T-cell (primary cell): ENCODE measurements around the gene AGTRAP. TPM values are rescaled to one million over a fixed set of nuclear protein-coding genes. Genes with fewer than 3 reads are reported as not detected.

Source experiments
- ATAC-seq, 4 experiments: fragments of 200-7000 bp in 3 of 4; fragments of 150-1000 bp in 1 of 4; cut with Tn5 transposase; replicated peaks in 1 of 4; 1 replicate in 3 of 4; 2 replicates in 1 of 4; pipeline ENCODE4 v1.10.0; 2021; ENCODE audit warnings: moderate library complexity in 3 of 4, mild to moderate bottlenecking in 2 of 4, moderate number of reproducible peaks in 1 of 4
- CTCF ChIA-PET, 2 donors: fragments of 300-600 bp; sonication (Branson Sonifier 250); formaldehyde crosslinking; loops; one replicate each; lab custom pipeline; 2022; ENCODE audit warnings: antibody characterized with exemption in 2 of 2; lab: Charles Lee
- POLR2A ChIA-PET, 2 donors: fragments of 300-600 bp; sonication (Branson Sonifier 250); formaldehyde crosslinking; loops; one replicate each; lab custom pipeline; 2022; ENCODE audit warnings: antibody characterized with exemption in 2 of 2; lab: Charles Lee
- DNase-seq, 35 experiments: peaks; one replicate each; pipeline versions ENCODE4 v3.0.0 to v3.0.0-alpha.2; 2013 to 2023
- H3K27ac ChIP-seq: one replicate; pipeline ENCODE4 v1.5.1; 2013; ENCODE audit warnings: low read length
- H3K27me3 ChIP-seq, 2 experiments: replicated peaks in 1 of 2; 1 replicate in 1 of 2; 2 replicates in 1 of 2; pipeline versions ENCODE4 v1.6.1 to v1.7.0; 2013; ENCODE audit warnings: low read length in 1 of 2, mixed read lengths in 1 of 2; ENCODE audit not compliant: control insufficient read depth in 2 of 2, insufficient read depth in 2 of 2; ENCODE audit errors: extremely low read depth in 1 of 2
- H3K36me3 ChIP-seq, 2 donors: 1 replicate in 1 of 2; 2 replicates in 1 of 2; pipeline versions ENCODE4 v1.6.1 to v1.7.0; 2013; ENCODE audit warnings: low read length in 1 of 2; ENCODE audit not compliant: control insufficient read depth in 2 of 2, insufficient read depth in 1 of 2; ENCODE audit errors: extremely low read depth in 1 of 2
- H3K4me1 ChIP-seq, 2 experiments: 1 replicate in 1 of 2; 2 replicates in 1 of 2; pipeline versions ENCODE4 v1.6.1 to v1.7.0; 2013; ENCODE audit warnings: low read length in 2 of 2, mixed read lengths in 1 of 2; ENCODE audit not compliant: insufficient read depth in 2 of 2, control insufficient read depth in 1 of 2; ENCODE audit errors: extremely low read depth in 1 of 2
- H3K4me3 ChIP-seq, 2 donors: 1 replicate in 1 of 2; 2 replicates in 1 of 2; pipeline versions ENCODE4 v1.5.1 to v1.7.0; 2013; ENCODE audit warnings: mild to moderate bottlenecking in 2 of 2, low read length in 1 of 2, moderate library complexity in 1 of 2; ENCODE audit not compliant: control insufficient read depth in 1 of 2; ENCODE audit errors: extremely low read depth in 1 of 2
- H3K9me3 ChIP-seq: 2 replicates; pipeline ENCODE4 v1.7.0; 2013
- H3K27ac Mint-ChIP-seq, 2 donors: one replicate each; pipeline ENCODE4 v1.8.0; 2020 to 2021; ENCODE audit warnings: mild to moderate bottlenecking in 2 of 2, mixed read lengths in 2 of 2
- H3K27me3 Mint-ChIP-seq, 2 donors: one replicate each; pipeline ENCODE4 v1.8.0; 2021 to 2022; ENCODE audit warnings: mixed read lengths in 2 of 2
- H3K36me3 Mint-ChIP-seq: one replicate; pipeline ENCODE4 v1.8.0; 2021; ENCODE audit warnings: mixed read lengths
- H3K4me1 Mint-ChIP-seq, 3 donors: one replicate each; pipeline ENCODE4 v1.8.0; 2020 to 2022; ENCODE audit warnings: mixed read lengths in 3 of 3, mild to moderate bottlenecking in 1 of 3
- H3K4me3 Mint-ChIP-seq, 3 donors: one replicate each; pipeline ENCODE4 v1.8.0; 2020 to 2022; ENCODE audit warnings: mild to moderate bottlenecking in 3 of 3, mixed read lengths in 3 of 3, moderate library complexity in 3 of 3
- H3K9me3 Mint-ChIP-seq, 3 donors: one replicate each; pipeline ENCODE4 v1.8.0; 2020 to 2022; ENCODE audit warnings: mixed read lengths in 3 of 3
- WGBS: methylation state at CpG from one replicate; pipeline ENCODE4 v1.1.5; 2013; ENCODE audit warnings: missing lambda C conversion rate; ENCODE audit not compliant: insufficient coverage; 5-methylcytosine and 5-hydroxymethylcytosine counted together
- total RNA-seq, 35 experiments: library from RNA in 6 of 35; stranded (reverse) in 6 of 35; fragments of 120-200 nt in 1 of 35; gene quantifications; one replicate each; pipeline versions ENCODE4 v1.2.1 to v1.2.4 and lab custom pipeline; 2013 to 2026

AGTRAP gene
- total RNA-seq, 5 donors from 2014 or later (not counting 1 experiment from before 2014, with no cell fraction given), result 15.8 to 30.4 (median 19.5) TPM

- Histone ChIP-seq H3K4me3 (no peak overlapping the region), H3K36me3 (no peaks in the 10 kb centered on the region), H3K4me1 (peaks cover 26 to 75% of the 10 kb centered on the region in 2 experiments), H3K27ac (no peak overlapping the region), H3K27me3 (no peaks in the 10 kb centered on the region), H3K9me3 (no peaks in the 10 kb centered on the region)
- Mint-ChIP-seq H3K4me3 (peak overlapping the region in 1 of 3 donors; percentile 93), H3K4me1 (peaks cover 68 to 76% (median 69%) of the 10 kb centered on the region in 3 donors), H3K9me3 (no peaks in the 10 kb centered on the region), H3K36me3 (no peaks in the 10 kb centered on the region), H3K27ac (peak overlapping the region; percentile 38 to 68), H3K27me3 (no peaks in the 10 kb centered on the region)
- ChIA-PET POLR2A (no interaction called here), CTCF (interaction anchor here in 1 of 2 donors (0.5 to 0.6 kb wide), 2 partner anchors 93 to 1229 kb away, joined by 3 to 6 read pairs; no protein-coding TSS in a partner anchor)
- ATAC-seq (no peak), DNase-seq (no peak)
- no CpG with 5 or more reads among the region's 2 CpGs for WGBS
These were observed 2.2 kb downstream of the AGTRAP start for GRCh38 chr1:11738096-11738495.

DNA sequence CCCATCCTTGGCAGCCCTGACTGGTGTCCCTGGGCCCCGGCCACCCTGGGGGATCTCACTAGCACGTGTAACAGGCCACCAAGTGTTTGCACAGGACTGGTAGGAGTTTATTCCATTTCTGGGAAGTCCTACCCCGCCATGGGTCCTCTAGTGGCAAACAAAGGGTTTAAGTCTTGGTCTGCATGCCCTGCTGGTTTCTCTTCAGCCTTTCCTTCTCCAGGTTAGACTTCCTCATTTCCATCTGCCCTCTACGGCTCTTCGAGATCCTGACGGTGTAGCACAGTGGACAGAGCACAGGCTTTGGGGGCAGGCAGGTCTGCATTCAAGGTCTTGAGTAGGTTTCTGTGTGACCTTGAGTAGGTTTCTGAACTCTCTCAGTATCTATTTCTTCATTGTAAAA is 2.8 kb downstream of the AGTRAP start:
- Histone ChIP-seq H3K4me1 (peaks cover 25 to 75% of the 10 kb centered on the region in 2 experiments), H3K27me3 (no peaks in the 10 kb centered on the region), H3K27ac (no peak overlapping the region), H3K9me3 (no peaks in the 10 kb centered on the region), H3K36me3 (no peaks in the 10 kb centered on the region), H3K4me3 (no peak overlapping the region)
- H3K27me3 Mint-ChIP-seq, result no peaks in the 10 kb centered on the region
- H3K36me3 Mint-ChIP-seq, result no peaks in the 10 kb centered on the region
- peaks cover 65 to 77% (median 66%) of the 10 kb centered on the region in 3 donors for H3K4me1 Mint-ChIP-seq
- 100% methylated on average over 3 of the region's 6 CpGs for WGBS
- POLR2A ChIA-PET, result no interaction called here
- CTCF ChIA-PET, result interaction anchor here in 1 of 2 donors (0.8 kb wide), 1 partner anchor 291 kb away, joined by 3 read pairs; no protein-coding TSS in a partner anchor
- DNase-seq, result no peak
- ATAC-seq, result no peak
- no peaks in the 10 kb centered on the region for H3K9me3 Mint-ChIP-seq
- peak overlapping the region; percentile 27 to 44 for H3K27ac Mint-ChIP-seq
- peak overlapping the region in 1 of 3 donors; percentile 93 for H3K4me3 Mint-ChIP-seq

- Histone ChIP-seq H3K36me3 (peaks cover 0 to 3% of the 10 kb centered on the region in 2 donors), H3K4me1 (peaks cover 25 to 74% of the 10 kb centered on the region in 2 experiments), H3K27ac (no peak overlapping the region), H3K27me3 (no peaks in the 10 kb centered on the region), H3K4me3 (peak overlapping the region in 1 of 2 donors; percentile 0), H3K9me3 (no peaks in the 10 kb centered on the region)
- 39% methylated on average over 8 of the region's 15 CpGs for WGBS
- ChIA-PET POLR2A (no interaction called here), CTCF (interaction anchor here in 1 of 2 donors (0.6 to 1.4 kb wide), 2 partner anchors 91 to 684 kb away, joined by 3 to 4 read pairs; no protein-coding TSS in a partner anchor)
- peak overlapping the region; percentile 31 to 61 (median 39) for H3K4me3 Mint-ChIP-seq
- DNase-seq, result peak in 10 of 35 experiments; percentile 13 to 45 (median 23)
- peak overlapping the region; percentile 31 to 71 for H3K27ac Mint-ChIP-seq
- peaks cover 62 to 74% (median 64%) of the 10 kb centered on the region in 3 donors for H3K4me1 Mint-ChIP-seq
- H3K36me3 Mint-ChIP-seq, result no peaks in the 10 kb centered on the region
- H3K27me3 Mint-ChIP-seq, result no peaks in the 10 kb centered on the region
- H3K9me3 Mint-ChIP-seq, result no peaks in the 10 kb centered on the region
- ATAC-seq, result peak in 2 of 4 experiments; percentile 35
These were observed 4.6 kb downstream of the AGTRAP start for GRCh38 chr1:11740258-11741192.

GRCh38 chr1:11741482-11741881 is 5.5 kb downstream of the AGTRAP start:
- H3K27me3 Mint-ChIP-seq, result no peaks in the 10 kb centered on the region
- H3K36me3 Mint-ChIP-seq, result peaks cover 9% of the 10 kb centered on the region
- peaks cover 59 to 74% (median 63%) of the 10 kb centered on the region in 3 donors for H3K4me1 Mint-ChIP-seq
- ChIA-PET POLR2A (no interaction called here), CTCF (interaction anchor here in 1 of 2 donors (1.4 kb wide), 1 partner anchor 92 kb away, joined by 3 read pairs; no protein-coding TSS in a partner anchor)
- no peak overlapping the region for H3K4me3 ChIP-seq
- DNase-seq (no peak), ATAC-seq (no peak)
- H3K27ac ChIP-seq, result no peak overlapping the region
- H3K9me3 ChIP-seq, result no peaks in the 10 kb centered on the region
- WGBS, result 100% methylated on average over 1 of the region's 4 CpGs
- peaks cover 22 to 69% of the 10 kb centered on the region in 2 experiments for H3K4me1 ChIP-seq
- H3K36me3 ChIP-seq, result peaks cover 6 to 8% of the 10 kb centered on the region in 2 donors
- no peak overlapping the region for H3K27ac Mint-ChIP-seq
- H3K4me3 Mint-ChIP-seq, result peak overlapping the region in 1 of 3 donors; percentile 61
- no peaks in the 10 kb centered on the region for H3K9me3 Mint-ChIP-seq
- H3K27me3 ChIP-seq, result no peaks in the 10 kb centered on the region

GRCh38 chr1:11741919-11742558 is 6.1 kb downstream of the AGTRAP start:
- Mint-ChIP-seq H3K27me3 (no peaks in the 10 kb centered on the region), H3K36me3 (peaks cover 15% of the 10 kb centered on the region), H3K27ac (peak overlapping the region in 1 of 2 donors; percentile 55), H3K4me1 (peaks cover 58 to 69% (median 62%) of the 10 kb centered on the region in 3 donors), H3K9me3 (no peaks in the 10 kb centered on the region), H3K4me3 (peak overlapping the region in 1 of 3 donors; percentile 61)
- Histone ChIP-seq H3K27me3 (no peaks in the 10 kb centered on the region), H3K4me1 (peaks cover 18 to 64% of the 10 kb centered on the region in 2 experiments), H3K9me3 (no peaks in the 10 kb centered on the region), H3K4me3 (no peak overlapping the region), H3K27ac (no peak overlapping the region), H3K36me3 (peaks cover 6 to 13% of the 10 kb centered on the region in 2 donors)
- CTCF ChIA-PET, result no interaction called here
- ATAC-seq, result no peak
- 100% methylated on average over 2 of the region's 5 CpGs for WGBS
- no peak for DNase-seq
- POLR2A ChIA-PET, result no interaction called here

DNA sequence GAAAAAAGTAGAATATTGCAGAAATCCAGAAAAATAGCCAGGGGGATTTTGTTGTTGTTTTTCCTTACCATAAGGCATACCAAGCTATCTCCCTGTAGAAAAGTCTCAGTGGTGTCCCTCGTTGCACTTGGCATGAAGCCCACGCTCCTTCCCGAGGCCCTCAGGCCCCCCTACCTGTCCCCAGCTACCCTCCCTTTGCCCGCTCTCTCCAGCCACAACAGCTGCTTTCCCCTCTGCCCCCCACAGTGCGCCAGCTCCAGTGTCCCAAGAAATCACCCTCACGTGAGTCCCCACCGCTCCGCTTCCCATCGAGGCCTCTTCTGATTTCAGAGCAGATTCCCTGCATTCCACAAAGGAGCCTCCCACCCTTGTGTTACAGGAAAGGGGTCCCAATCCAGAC is 8.4 kb downstream of the AGTRAP start:
- no peak overlapping the region for H3K27ac Mint-ChIP-seq
- no peaks in the 10 kb centered on the region for H3K27me3 Mint-ChIP-seq
- H3K9me3 Mint-ChIP-seq, result no peaks in the 10 kb centered on the region
- H3K4me1 Mint-ChIP-seq, result peaks cover 41 to 53% (median 46%) of the 10 kb centered on the region in 3 donors
- ATAC-seq, result no peak
- DNase-seq, result no peak
- peaks cover 19% of the 10 kb centered on the region for H3K36me3 Mint-ChIP-seq
- H3K4me3 ChIP-seq, result no peak overlapping the region
- H3K36me3 ChIP-seq, result peaks cover 12 to 34% of the 10 kb centered on the region in 2 donors
- ChIA-PET POLR2A (no interaction called here), CTCF (interaction anchor here in 1 of 2 donors (0.5 kb wide), 1 partner anchor 79 kb away, joined by 3 read pairs; no protein-coding TSS in a partner anchor)
- H3K9me3 ChIP-seq, result no peaks in the 10 kb centered on the region
- H3K27me3 ChIP-seq, result no peaks in the 10 kb centered on the region
- 83% methylated on average over 4 of the region's 9 CpGs for WGBS
- H3K4me1 ChIP-seq, result peaks cover 15 to 53% of the 10 kb centered on the region in 2 experiments
- H3K4me3 Mint-ChIP-seq, result no peak overlapping the region
- no peak overlapping the region for H3K27ac ChIP-seq
